K562 (cell line): ENCODE measurements around the gene SH3BGRL2. TPM values are rescaled to one million over a fixed set of nuclear protein-coding genes. Genes with fewer than 3 reads are reported as not detected.

Experiments used
- ZNF212 ChIP-seq: fragments of 450-650 bp; formaldehyde crosslinking; IDR thresholded peaks from 2 replicates; pipeline ENCODE4 v1.4.0; 2020; ENCODE audit warnings: mild to moderate bottlenecking
- polyA plus RNA-seq, 8 experiments: library from polyadenylated mRNA; depleted of rRNA in 4 of 8; stranded (reverse) in 5 of 8; unstranded in 3 of 8; fragments of >200 nt; fragmentation: Nextera tagmentation in 2 of 8; fragmentation: Illumina TruSeq in 1 of 8; extraction: Ambion mirVana in 2 of 8; extraction: Trizol in 1 of 8; gene quantifications; 2 replicates each; pipeline versions ENCODE4 v1.2.1 to v1.2.3, GENCODE V29; 2011 to 2014; ENCODE audit warnings: inconsistent platforms in 1 of 8, missing spikeins in 1 of 8
- total RNA-seq, 7 experiments: library from RNA; depleted of rRNA in 6 of 7; stranded (reverse); fragments of >200 nt in 6 of 7; fragmentation: Illumina TruSeq in 2 of 7; extraction: Trizol in 2 of 7; gene quantifications; 2 replicates each; pipeline versions ENCODE4 v1.2.1 to v1.2.3, GENCODE V29; 2011 to 2021; ENCODE audit warnings: low replicate concordance in 1 of 7
- TF ChIP-seq, protein P1 (sequence below): fragments of 450-650 bp; formaldehyde crosslinking; IDR thresholded peaks from 2 replicates; pipeline ENCODE4 v1.4.0; 2020; ENCODE audit warnings: mild to moderate bottlenecking, moderate library complexity
- TF ChIP-seq, protein P2 (sequence below): fragments of 450-650 bp; IDR thresholded peaks from 2 replicates; pipeline ENCODE4 v1.6.1; 2018; ENCODE audit not compliant: partially characterized antibody

SH3BGRL2 gene
- total and polyA plus RNA-seq, 9 of the 15 experiments (the other 6 are each of a cell fraction or from before 2014, with no cell fraction given) = 4.4 to 12.1 (median 7.3) TPM

DNA sequence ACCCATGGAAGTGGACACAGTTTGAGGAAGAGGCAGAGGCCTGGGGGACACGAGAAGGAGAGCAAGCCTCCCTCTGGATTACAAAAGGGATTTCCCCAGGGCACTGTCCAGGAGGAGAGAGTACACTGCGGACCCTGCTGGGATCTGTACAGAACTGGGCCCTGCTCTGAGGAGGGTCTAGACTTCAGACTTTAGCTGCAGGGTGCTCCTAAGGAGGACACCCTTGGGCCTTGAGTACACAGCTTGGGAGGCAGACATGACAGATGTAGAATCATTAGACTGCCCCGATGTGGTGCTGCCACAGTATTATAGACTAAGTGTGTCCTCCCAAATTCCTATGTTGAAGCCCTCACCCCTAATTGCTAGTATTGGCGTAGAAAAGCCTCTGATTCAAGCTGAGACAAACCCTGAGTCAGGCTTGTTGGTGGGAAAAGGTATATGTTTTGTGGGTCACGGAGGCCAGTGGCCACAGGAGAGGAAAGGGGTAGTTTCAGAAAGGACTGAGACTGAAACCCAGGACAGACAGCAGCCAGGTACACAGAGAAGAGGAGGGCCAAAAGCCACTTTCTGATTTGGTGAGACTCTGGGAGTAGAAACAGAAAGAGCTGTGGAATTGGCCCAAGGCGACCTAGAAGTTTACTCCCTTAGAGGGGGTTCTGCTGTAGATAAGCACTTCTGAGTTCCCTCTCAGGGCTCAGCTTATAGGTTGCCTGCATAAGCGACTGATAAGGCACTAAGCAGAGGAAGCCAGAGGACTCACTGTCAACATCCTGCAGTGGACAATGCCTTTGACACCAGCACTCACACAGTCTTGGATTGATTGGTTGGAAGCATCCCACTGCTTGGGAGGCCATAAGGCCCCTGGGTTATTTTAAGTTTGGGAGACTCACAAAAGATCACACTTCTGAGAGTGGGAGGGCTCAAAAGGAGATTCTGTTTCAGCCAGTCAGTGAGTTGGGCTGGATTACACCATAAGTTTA, 16.5 kb upstream of the SH3BGRL2 start (continued):
- TF ChIP-seq ZNF212 = no peak
- TF ChIP-seq, protein P1, sequence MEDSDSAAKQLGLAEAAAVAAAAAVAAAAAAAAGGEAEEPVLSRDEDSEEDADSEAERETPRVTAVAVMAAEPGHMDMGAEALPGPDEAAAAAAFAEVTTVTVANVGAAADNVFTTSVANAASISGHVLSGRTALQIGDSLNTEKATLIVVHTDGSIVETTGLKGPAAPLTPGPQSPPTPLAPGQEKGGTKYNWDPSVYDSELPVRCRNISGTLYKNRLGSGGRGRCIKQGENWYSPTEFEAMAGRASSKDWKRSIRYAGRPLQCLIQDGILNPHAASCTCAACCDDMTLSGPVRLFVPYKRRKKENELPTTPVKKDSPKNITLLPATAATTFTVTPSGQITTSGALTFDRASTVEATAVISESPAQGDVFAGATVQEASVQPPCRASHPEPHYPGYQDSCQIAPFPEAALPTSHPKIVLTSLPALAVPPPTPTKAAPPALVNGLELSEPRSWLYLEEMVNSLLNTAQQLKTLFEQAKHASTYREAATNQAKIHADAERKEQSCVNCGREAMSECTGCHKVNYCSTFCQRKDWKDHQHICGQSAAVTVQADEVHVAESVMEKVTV = no peak
- TF ChIP-seq, protein P2, sequence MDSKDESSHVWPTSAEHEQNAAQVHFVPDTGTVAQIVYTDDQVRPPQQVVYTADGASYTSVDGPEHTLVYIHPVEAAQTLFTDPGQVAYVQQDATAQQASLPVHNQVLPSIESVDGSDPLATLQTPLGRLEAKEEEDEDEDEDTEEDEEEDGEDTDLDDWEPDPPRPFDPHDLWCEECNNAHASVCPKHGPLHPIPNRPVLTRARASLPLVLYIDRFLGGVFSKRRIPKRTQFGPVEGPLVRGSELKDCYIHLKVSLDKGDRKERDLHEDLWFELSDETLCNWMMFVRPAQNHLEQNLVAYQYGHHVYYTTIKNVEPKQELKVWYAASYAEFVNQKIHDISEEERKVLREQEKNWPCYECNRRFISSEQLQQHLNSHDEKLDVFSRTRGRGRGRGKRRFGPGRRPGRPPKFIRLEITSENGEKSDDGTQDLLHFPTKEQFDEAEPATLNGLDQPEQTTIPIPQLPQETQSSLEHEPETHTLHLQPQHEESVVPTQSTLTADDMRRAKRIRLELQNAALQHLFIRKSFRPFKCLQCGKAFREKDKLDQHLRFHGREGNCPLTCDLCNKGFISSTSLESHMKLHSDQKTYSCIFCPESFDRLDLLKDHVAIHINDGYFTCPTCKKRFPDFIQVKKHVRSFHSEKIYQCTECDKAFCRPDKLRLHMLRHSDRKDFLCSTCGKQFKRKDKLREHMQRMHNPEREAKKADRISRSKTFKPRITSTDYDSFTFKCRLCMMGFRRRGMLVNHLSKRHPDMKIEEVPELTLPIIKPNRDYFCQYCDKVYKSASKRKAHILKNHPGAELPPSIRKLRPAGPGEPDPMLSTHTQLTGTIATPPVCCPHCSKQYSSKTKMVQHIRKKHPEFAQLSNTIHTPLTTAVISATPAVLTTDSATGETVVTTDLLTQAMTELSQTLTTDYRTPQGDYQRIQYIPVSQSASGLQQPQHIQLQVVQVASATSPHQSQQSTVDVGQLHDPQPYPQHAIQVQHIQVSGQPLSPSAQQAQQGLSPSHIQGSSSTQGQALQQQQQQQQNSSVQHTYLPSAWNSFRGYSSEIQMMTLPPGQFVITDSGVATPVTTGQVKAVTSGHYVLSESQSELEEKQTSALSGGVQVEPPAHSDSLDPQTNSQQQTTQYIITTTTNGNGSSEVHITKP = peak; percentile 30
